WERI-Rb-1 (cell line): ENCODE data around the gene SCARF2.

Experiments
- DNase-seq: peaks from one replicate; pipeline ENCODE4 v3.0.0-alpha.2; 2020
- H3K27ac ChIP-seq: fragments of 250-450 bp; sonication (Bioruptor Pico); 2 replicates; pipeline ENCODE4 v1.5.1; 2020; ENCODE audit warnings: mild to moderate bottlenecking, moderate library complexity
- H3K27me3 ChIP-seq: fragments of 250-450 bp; sonication (Bioruptor Pico); 2 replicates; pipeline ENCODE4 v1.5.1; 2021; ENCODE audit warnings: mild to moderate bottlenecking, low read depth, moderate library complexity; ENCODE audit not compliant: insufficient read depth, severe bottlenecking
- H3K36me3 ChIP-seq: fragments of 250-450 bp; sonication (Bioruptor Pico); 2 replicates; pipeline ENCODE4 v1.5.1; 2020; ENCODE audit warnings: mild to moderate bottlenecking, moderate library complexity
- H3K4me3 ChIP-seq: 2 replicates; pipeline ENCODE4 v1.5.1; 2011; ENCODE audit warnings: low read depth, mild to moderate bottlenecking, control low read depth, low read length
- H3K9me3 ChIP-seq: fragments of 250-450 bp; sonication (Bioruptor Pico); 2 replicates; pipeline ENCODE4 v1.5.1; 2021; ENCODE audit warnings: mild to moderate bottlenecking, moderate library complexity; ENCODE audit not compliant: severe bottlenecking
- TF ChIP-seq, protein P1 (sequence below): IDR thresholded peaks from 2 replicates; pipeline ENCODE4 v1.5.1; 2011; ENCODE audit warnings: low read depth, mild to moderate bottlenecking, control low read depth, inconsistent platforms, low read length

Gene SCARF2

DNA sequence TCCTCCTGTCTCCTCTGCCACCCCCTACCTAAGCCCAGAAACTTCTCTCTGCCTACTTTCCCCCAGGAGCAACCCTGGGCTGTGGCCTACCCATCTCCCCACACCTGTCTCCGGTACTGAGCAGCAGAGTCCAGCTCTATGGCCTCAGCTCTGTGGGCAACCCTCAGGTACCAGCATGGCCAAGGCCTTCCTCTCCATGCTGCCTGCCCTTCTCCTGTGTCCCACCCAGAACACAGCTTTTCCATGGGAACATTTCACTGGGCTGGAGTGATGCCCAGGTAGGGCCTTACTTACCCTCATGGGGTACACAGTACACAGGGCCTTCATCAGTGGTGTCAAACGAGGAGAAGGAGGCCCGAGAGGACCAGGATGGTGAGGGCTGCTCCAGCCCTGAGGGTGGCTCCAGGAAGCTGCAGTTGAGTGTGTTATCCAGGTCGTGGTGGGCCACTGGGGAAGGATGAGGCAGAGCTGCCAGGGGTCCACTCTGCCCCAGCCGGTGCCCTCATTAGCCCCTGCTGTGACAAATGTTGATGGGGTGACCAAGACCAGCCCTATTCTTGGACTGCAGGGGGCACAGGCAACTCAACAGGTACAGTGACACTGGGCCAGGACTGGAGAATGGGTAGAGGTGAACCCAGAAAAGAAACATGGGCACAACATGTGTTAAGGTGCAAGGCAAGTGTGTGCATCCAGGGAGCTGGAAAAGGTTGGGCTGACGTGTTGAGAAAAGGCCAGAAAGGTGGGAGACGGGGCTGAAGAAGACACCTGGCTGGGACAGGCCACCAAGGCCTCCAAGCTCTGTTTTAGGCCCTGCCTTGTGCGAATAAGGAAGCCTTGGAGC is 10.3 kb downstream of the SCARF2 start:
- no peak overlapping the region for H3K27ac ChIP-seq
- TF ChIP-seq, protein P1, sequence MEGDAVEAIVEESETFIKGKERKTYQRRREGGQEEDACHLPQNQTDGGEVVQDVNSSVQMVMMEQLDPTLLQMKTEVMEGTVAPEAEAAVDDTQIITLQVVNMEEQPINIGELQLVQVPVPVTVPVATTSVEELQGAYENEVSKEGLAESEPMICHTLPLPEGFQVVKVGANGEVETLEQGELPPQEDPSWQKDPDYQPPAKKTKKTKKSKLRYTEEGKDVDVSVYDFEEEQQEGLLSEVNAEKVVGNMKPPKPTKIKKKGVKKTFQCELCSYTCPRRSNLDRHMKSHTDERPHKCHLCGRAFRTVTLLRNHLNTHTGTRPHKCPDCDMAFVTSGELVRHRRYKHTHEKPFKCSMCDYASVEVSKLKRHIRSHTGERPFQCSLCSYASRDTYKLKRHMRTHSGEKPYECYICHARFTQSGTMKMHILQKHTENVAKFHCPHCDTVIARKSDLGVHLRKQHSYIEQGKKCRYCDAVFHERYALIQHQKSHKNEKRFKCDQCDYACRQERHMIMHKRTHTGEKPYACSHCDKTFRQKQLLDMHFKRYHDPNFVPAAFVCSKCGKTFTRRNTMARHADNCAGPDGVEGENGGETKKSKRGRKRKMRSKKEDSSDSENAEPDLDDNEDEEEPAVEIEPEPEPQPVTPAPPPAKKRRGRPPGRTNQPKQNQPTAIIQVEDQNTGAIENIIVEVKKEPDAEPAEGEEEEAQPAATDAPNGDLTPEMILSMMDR: no peak
- H3K27me3 ChIP-seq: no peaks in the 10 kb centered on the region
- no peak for DNase-seq
- peaks cover 36% of the 10 kb centered on the region for H3K36me3 ChIP-seq
- H3K9me3 ChIP-seq: no peaks in the 10 kb centered on the region
- H3K4me3 ChIP-seq: no peak overlapping the region

DNA sequence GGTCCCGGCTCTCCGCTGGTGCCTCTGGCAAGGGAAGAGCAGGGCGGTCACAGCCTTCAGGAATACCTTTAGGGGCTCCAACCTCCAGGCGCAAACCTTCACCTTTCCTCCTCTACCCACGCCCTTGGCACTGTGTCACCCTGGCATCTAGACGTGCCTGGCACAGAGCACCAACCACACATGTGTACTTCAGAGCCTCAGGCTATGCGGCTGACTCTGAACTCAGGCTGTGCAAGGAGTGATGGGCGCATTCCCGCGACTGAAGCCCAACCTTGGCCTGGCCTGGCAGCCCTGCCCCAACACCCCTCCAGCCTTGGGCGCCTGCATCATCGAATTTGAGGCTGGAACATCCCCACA is 11.4 kb downstream of the SCARF2 start:
- TF ChIP-seq, protein P1: no peak
- H3K36me3 ChIP-seq: peaks cover 36% of the 10 kb centered on the region
- H3K27me3 ChIP-seq: no peaks in the 10 kb centered on the region
- no peak for DNase-seq
- no peaks in the 10 kb centered on the region for H3K9me3 ChIP-seq
- H3K4me3 ChIP-seq: no peak overlapping the region
- H3K27ac ChIP-seq: no peak overlapping the region

DNA sequence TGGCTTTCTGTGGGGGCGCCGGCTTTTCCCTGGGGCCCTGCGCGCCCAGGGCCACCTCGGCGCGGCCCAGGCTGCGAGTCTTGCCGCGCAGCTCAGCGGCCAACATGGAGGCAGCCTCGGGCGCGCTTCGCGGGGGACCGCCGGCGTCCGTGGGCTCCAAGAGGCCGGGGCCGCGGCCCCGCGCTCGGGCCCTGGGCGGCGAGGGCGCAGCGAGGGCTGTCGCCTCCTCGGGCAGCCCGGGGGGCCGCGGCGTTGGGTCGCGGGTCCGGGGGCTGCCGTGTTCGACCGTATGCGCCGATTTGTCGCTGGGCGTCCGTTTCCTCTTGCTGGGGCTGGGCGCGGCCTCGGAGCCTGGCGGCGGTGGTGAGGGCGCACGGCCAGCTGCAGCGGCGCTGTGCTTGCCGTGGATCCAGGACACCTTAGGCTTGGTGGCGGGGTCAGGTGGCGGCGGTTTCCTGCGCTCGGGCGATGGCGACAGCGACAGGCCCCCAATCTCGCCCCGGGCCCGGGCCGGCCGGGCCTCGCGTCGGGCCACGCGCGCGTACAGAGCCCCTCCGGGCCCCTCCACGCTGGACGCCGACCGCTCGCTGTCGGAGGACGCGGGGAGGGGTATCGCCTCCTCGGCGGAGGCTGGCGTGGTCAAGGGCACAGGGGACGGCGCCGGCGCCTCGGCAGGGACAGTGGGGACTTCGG is 11.9 kb downstream of the SCARF2 start:
- no peaks in the 10 kb centered on the region for H3K9me3 ChIP-seq
- peaks cover 36% of the 10 kb centered on the region for H3K36me3 ChIP-seq
- DNase-seq: no peak
- TF ChIP-seq, protein P1: no peak
- no peaks in the 10 kb centered on the region for H3K27me3 ChIP-seq
- H3K4me3 ChIP-seq: no peak overlapping the region
- H3K27ac ChIP-seq: no peak overlapping the region

DNA sequence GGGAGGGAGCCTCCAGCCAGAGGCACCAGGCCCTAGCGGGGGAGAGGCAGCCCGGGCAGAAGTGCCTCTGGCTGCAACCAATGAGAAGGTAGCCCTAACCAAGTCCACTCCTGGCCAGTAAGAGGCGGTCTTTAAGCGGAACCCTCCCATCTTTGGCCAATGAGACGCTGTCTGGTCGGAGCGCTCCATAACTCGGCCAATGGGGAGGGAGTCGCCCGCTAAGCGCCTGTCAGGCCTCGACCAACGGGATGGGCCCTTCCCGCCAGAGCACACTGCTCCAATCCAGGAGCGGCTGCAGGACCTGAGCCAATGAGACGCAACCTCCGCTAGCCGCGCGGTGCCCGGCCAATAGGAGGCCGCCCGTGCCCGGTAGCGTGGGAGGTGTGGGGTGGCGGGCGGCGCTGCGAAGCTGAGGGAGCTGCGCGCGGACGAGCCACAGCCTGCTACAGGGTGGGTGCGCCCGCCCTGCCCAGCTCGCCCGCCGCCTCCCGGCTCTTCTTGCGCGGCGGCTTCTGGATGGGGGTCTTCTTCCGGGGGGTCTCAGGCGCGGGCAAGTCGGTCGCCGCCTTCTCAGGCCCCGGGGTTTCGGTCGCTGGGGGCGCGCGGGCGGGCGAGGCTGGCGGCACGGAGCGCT is 12.6 kb downstream of the SCARF2 start:
- Histone ChIP-seq H3K27ac (no peak overlapping the region), H3K27me3 (no peaks in the 10 kb centered on the region), H3K4me3 (no peak overlapping the region), H3K36me3 (peaks cover 31% of the 10 kb centered on the region), H3K9me3 (no peaks in the 10 kb centered on the region)
- no peak for DNase-seq
- TF ChIP-seq, protein P1: no peak

DNA sequence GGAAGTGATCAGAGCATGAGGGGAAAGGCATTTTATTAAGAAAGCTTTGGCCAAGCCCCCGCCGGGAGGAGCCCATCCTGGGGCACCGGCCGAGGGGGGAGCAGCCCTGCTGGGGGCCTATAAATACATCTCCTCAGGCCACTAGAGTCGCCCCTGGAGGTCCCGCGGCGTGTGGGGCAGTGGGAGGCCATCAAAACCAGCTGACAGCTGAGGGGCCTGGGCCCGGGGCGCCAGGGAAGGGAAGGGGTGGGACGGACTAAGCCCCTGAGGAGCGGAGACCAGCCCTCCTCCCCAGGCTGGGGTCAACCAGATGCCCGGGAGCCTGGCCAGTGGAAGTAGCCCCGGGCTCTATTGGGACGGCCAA is 13.1 kb downstream of the SCARF2 start:
- peak overlapping the region; percentile 60 for H3K27ac ChIP-seq
- H3K4me3 ChIP-seq: no peak overlapping the region
- no peak for DNase-seq
- TF ChIP-seq, protein P1: no peak
- no peaks in the 10 kb centered on the region for H3K27me3 ChIP-seq
- H3K36me3 ChIP-seq: peaks cover 26% of the 10 kb centered on the region
- H3K9me3 ChIP-seq: no peaks in the 10 kb centered on the region
